Activated gamma-delta T cell treated with Interleukin-2 at 50 U/mL for 16 hours (primary cell): ENCODE results near the gene ATOSA.
A peak's percentile ranks its signal among the peaks of the same experiment; 100 is the strongest.

Source experiments
- DNase-seq: peaks from one replicate; pipeline ENCODE4 v3.0.0-alpha.2; 2020

Gene ATOSA, protein sequence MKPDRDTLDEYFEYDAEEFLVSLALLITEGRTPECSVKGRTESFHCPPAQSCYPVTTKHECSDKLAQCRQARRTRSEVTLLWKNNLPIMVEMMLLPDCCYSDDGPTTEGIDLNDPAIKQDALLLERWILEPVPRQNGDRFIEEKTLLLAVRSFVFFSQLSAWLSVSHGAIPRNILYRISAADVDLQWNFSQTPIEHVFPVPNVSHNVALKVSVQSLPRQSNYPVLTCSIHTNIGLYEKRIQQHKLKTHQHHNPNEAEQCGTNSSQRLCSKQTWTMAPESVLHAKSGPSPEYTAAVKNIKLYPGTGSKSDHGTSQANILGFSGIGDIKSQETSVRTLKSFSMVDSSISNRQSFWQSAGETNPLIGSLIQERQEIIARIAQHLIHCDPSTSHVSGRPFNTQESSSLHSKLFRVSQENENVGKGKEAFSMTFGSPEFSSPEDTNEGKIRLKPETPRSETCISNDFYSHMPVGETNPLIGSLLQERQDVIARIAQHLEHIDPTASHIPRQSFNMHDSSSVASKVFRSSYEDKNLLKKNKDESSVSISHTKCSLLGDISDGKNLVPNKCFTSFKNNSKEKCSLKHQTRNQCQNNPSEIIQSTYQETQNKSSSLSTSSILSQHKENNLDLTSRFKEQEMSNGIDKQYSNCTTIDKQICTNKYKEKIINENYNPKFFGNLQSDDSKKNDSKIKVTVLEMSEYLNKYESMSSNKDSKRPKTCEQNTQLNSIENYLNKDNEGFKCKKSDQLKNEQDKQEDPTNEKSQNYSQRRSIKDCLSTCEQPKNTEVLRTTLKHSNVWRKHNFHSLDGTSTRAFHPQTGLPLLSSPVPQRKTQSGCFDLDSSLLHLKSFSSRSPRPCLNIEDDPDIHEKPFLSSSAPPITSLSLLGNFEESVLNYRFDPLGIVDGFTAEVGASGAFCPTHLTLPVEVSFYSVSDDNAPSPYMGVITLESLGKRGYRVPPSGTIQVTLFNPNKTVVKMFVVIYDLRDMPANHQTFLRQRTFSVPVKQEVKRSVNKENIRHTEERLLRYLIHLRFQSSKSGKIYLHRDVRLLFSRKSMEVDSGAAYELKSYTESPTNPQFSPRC

DNA sequence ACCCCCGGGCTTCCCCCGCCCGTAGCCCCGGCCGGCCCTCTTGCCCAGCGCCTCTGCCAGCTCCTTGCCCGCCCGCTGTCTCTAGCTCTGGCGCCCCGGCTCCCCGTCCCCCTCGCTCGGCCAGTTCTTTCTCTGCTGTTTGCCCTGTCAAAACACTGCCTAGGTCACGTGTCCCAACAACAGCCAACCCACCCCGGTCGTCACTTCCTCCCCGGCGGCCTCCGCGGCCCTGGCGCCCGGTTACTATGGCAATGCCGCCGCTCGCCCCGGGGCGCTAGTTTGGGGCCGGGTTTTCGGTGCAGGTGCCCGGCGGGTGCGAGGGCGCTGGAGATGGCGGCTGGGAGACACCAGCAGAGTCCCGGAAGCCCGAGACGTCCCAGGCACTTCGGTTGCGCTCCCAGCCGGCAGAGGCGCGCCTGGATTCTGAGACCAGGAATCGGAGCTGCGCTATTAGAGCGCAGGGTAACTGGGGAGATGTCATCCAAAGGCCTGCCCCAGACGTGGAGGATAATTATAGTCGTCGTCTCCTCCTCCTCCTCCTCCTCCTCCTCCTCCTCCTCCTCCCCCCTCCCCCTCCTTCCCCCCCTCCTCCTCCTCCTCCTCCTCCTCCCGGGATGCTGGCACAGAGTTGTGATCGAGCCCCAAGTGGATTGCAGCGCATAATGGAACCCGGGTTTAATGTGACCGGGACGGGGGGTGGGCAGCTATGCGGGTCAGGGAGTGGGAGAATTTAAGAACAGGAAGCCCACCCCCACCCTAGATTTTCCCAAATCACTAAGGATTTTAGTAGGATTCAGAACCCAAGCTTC, at the start of gene ATOSA:
Gene ATOSA (minus strand): TSS at position 157 of the 809 bp plus-strand sequence. CDS start 1,367 bp downstream, outside the sequence.
- DNase-seq, result peak; percentile 91

DNA sequence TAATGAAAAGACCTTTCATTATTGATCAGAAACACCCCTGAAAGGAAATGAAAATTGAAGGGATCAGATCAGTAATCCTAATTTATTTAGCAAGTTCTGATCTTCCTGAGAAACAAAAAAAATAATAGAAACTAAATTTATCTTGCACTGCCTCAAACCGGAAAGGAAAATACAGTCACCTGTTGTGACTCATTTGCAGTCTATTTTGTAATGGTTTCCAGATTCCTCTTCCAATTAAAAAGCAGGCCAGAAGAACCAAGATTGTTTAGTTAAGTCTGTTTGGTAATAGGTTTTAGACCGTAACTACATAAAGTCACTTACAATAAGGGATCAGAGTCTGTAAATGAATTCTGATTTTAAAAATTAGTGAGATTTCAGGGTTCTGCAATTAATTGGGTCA, 49.7 kb upstream of the ATOSA start:
- DNase-seq, result no peak

DNA sequence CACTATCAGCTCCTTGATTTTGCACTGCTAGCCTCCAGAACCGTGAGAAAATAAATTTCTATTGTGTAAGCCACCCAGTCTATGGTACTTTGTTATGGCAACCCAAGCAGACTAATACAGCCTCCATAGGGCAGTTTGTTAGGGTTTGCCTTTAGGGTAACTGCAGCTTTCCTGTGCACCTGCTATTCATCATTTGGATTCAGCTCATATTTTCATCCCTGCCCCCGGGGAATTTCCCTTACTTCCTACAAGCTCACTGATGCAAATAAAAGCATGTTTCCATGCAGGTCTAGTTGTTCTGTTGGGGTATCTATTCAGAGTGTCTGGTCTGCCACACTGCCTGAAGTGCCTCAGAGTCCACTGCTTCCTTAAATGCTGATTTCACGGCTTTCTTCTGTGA, 48.6 kb upstream of the ATOSA start:
- DNase-seq, result no peak

DNA sequence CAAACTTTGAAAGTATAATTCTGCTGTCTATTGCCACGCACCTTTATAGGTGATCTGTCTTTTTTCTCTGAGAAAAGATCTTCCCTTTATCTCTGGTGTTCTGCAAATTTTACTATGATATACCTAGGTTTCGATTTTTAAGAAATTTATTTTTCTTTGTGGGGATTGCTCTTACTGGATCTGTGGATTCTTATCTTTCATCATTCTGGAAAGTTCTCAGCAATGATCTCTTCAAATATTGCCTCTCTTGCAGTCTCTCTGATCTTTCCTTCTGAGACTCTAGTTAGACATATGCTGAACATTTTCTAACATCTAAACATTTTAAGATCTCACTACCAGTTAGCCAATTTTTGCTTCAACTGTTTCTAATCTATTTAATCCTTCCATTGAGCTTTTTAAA, 47.0 kb upstream of the ATOSA start:
- no peak for DNase-seq

DNA sequence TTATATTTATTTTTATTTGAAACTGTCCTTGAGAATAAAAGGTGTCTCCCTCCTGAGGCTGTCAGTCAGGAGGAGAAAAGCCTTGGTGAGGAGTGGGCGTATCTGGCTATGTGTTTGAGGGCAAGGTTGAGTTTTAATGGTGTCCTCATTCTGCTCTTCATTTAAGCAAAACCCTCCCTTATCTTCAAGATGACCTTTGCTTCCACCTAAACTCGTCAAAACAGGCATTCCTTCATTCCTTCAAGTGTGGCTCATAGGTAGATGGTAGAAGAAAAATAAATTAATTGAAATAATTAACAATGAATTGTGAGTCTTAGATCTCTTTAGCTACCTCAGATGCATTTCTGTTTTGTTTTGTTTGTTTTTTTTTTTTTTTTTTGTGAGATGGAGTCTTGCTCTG, 39.4 kb upstream of the ATOSA start:
- no peak for DNase-seq

DNA sequence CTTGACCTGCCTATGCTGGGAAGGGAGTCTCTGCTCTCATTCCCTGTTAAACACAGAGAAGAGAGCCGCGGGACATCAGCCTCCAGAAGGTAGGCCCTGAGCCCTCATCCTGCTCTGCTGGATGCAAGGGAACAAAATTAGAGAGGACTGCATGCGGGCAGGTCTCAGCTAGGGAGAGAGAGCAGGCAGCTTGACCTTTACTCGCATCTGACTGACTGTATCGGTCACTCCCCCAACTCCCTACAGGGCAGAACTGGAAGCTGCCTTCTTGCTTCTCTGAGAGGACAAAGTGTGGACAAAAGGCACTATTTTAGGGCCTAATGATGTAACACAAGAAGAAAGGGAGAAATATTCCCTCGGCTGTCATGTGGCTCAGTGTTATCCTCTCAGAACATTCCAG, 38.7 kb upstream of the ATOSA start:
- no peak for DNase-seq

DNA sequence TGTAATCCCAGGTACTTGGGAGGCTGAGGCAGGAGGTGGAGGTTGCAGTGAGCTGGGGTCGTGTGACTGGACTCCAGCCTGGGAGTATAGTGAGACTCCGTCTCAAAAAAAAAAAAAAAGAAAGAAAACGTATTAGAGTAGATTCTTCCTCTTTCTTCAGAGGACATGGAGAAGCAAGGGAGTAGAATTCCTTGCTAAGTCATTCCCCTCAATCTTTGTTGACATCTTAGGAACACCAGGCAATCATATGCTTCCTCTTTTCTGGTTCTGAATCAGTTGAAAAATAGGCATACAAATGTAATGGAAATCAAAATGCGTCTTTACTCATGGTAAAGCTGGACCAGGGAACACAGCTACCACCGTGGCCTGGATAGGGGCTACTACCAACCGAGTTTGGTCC, 38.3 kb upstream of the ATOSA start:
- no peak for DNase-seq

DNA sequence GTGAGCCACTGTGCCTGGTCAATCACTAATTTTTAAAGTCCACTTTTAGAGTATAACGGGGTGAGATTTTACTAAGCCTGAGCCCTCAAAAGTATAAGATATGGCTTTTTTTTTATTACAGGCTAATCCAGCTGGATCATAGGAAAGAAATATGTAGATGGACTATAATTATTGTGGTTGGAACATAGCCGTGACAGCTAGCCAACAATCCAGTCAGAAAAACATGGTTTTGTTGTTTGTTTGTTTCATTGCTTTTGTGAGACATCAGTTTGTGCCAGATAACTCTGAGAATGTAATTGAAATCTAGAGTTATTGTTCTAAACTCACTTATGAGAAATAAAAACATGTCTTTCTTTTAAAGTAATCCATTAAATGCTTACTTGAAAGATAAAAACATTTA, 37.3 kb upstream of the ATOSA start:
- no peak for DNase-seq

DNA sequence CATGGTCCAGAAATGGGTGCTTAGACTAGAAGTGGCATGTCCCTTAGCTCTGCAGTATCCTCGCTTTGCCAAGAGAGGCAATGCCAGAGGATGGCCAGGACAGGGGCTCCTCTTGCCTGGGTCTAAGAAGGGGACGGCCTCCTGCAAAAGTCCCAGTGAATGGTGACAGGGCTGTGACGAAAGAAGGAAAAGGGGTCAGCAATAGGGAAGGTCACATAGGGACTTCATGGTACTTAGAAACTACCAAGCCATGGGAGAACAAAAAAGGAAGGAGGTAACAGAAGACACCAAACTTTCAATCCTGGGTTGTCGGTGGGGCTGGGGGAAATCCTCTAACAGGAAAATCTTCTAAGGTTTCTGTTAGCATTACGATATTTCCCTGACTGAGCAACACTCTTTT, 36.2 kb upstream of the ATOSA start:
- no peak for DNase-seq

DNA sequence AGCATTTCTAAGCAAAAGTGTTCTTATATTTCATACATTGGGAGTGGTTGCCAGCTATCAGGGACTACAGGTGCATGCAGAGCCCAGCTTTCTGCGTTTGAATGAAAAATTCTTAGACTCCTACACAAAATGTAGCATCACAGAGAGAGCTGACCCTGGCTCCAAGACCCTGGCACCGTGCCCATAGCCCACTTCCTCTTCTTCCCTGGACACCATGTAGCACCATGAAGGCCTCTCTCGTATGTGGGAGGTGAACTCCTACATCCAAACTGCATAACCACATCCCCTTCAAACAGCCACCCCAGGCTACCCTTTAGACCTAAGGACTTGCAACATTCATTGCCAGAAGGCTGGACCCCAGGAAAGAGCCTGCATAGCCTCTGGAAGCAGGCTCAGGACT, 35.8 kb upstream of the ATOSA start:
- no peak for DNase-seq

DNA sequence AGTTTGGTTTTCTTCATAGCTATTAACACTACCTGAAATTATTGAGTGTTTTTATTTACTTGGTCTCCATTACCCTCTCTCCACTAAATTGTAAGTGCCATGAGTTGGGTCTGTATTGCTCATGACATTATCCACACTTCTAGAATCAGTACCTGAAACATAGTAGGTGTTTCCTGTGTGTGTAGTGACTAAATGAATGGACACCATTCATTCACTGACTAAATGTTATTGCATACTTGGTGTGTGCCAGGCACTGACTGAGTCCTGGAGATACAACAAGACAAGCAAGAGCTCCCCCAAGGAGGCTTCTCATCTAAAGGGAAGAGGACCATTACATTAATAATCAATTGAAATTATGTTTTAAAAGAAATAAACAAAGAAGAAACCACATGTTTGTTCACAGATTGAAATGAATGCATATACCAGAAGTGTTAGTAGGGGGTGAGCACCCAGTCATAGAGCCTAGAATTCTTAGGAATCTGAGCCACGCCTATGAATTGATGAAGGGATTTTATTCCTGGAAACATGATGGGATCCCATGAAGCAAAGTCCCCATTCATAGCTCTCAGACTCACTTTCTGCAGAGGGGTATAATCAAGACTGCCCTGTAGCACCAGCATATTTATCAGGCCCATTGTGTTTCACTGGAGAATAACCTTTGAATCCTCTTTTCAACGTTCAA, 31.7 kb upstream of the ATOSA start:
- DNase-seq, result no peak

DNA sequence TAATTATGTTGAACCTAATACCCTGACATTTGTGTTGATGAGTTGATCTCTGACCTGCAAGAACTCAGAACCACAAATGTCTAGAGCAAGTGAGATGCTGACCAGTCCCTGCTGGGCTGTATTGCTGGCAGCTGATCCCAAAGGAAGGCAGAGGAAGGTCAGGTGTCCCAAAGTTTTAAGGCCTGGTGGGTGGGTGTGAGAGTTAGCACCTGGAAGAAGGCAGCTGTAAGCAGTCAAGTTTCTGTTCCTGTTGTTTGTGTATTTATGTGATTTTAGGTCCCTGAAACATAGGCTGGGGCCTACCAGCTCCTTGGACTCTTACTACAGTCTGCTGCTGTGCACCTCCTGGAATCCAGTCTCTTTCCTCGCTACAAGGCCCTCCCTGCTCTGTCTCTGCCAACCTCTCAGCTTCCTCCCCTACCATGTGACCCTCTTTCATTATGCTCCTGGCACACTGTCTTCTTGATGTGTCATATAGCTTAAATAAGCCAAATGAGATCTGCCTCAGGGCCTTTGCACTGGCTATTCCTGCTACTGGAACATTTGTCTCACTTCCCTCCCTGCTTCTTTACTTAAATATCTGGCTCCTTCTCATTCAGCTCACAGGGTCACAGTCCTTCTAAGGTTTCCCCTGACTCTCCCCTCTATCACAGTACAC, 31.0 kb upstream of the ATOSA start:
- no peak for DNase-seq

DNA sequence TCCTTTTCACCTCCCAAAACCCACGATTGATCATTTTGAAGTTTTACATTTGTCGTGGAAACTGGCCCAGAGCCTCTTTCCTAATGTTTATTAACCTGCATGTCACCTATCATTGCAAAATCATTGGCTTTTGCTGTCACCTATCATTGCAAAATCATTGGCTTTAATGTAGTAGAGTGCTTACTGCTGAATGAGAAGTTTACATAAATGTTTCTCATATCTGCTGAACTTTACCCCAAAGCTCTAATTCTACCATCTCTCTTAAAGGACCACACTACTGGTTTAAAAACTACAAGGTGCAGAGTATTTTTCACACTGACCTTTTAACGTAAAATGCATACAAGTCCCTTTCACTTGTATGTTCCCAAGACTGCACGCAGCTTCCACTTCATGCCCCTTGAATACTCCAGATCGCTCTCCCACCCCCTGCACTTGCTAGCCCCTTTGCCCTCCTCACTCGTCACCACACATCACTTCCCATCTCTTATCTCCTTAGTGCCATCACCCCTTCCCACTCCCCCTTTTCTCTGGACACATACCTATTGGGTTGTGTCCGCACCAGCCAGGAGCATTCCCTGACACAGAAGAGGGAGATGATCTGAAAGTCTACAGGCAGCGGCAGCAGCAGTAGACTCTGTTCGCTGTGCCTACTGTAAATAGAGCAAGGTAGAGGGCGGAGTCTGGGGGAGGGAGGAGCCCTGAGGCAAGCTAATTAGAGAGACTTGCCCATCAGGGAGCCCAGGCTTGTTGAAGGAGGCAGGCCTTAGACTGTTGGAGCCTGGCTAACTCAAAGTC, 30.2 kb upstream of the ATOSA start:
- DNase-seq, result no peak

DNA sequence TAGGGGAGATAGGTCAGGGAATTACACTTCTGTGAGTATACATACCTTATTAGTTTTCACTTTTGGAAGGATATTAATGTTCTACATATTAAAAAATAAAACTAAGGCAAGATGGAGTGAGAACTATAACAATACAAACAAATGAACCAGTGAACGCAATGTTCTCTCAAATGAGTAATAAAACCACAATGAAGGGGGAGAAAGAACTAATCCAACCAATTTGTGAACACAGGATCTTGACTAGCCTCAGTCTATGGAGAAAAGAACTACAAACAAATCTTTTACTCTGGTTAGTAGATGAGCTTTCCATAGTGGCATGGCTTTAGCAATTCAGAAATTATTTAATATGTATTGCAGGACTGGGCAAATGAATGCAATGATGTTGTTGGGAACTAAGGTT, 26.9 kb upstream of the ATOSA start:
- DNase-seq, result no peak

DNA sequence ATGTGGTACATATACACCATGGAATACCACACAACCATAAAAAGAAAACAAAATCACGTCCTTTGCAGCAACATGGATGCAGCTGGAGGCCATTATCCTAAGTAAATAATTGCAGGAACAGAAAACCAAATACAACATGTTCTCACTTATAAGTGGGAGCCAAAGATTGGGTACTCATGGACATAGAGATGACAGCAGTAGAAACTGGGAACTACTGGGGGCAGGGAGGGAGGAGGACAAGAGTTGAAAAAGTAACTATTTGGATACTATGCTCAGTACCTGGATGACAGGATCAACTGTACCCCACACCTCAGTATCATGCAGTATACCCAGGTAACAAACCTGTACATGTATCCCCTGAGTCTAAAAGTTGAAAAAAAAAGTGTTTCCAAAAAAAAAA, 23.2 kb upstream of the ATOSA start:
- no peak for DNase-seq

DNA sequence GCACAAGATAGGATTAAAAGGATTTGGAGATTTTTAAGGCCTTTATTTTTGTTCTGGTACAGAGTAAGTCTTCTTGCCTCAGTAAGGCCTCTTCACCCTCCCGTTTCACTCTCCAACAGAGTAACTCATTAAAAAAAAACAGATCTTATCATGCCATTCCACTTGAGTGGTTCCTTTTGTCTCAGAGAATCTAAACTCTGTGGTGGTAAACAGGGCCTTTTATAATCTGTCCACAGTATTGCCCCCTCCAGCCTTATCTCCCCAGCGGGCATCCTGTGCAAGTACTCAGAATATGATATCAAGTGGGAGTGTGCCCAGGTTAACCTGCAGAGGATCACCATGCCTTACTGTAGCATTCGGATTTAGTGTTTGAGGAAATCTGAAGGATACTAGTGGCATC, 20.3 kb upstream of the ATOSA start:
- DNase-seq, result no peak

DNA sequence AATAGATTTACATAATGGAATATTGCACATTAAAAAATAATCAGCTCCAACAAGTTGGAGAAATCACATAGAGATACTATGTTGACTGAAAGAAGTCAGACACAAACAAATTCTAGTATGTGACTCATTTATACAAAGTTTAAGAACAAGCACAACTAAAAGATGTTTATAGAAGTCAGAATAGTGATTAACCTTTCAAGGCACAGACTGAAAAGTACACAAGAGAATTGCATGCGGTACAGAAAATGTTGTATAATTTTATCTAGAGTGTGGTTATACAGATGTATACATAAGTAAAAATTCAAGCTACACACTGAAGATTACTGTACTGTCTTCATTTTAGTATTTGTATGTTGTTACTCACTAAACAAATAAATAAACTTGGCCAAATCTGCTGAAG, 19.3 kb upstream of the ATOSA start:
- DNase-seq, result no peak

DNA sequence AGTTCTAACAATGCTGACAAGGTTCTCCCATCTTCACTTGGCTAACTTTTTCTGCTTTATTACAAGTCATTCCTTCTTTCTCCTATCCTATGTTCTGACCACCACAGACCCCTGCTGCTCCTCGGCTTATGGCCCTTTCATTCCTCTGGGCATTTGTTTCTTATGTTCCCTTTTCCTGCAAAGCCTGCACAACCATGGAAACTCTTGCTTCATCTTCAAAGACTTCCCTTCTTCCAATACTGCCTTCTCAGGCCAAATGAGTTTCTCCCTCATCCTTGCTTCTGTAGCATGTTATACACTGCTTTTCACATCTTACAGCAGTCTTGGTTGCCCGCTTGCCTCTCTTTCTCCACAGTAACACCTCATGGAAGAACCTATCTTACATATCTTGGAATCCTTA, 17.9 kb upstream of the ATOSA start:
- no peak for DNase-seq

DNA sequence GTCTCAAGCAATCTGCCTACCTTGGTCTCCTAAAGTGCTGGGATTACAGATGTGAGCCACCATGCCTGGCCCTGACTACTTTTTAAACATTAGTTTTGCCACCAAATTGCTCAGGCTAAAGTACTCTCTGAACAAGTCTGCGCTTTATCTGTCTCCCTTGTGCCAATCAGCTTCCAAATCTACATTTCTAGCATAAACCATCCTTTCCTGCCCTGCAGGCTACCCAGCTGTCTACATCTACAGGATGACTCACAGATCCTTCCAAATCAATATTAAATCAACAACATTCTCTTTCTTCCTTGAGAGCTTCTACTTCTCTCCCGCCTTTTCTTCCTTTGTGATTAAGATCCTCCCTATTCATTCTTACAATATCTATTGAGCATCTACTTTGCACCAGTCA, 16.0 kb upstream of the ATOSA start:
- no peak for DNase-seq

DNA sequence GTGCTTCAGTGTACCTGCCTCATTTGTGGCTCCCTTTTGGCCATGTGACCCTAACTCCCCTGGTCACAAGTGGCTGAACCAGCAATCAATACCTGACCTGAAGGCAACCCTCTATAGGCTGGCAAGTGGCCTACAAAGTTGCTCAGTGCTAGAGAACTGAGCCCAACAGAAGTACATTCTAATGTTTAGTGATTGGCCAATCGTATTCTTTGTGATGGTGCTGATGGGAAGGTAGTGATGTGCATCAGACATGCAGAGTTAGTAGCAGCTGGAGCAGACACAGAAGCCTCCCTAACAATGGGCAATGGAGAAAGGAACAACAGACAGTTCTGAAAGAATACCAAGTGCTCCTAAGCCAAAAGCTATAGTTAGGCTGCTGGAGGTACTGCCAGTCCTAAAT, 10.4 kb upstream of the ATOSA start:
- DNase-seq, result no peak

DNA sequence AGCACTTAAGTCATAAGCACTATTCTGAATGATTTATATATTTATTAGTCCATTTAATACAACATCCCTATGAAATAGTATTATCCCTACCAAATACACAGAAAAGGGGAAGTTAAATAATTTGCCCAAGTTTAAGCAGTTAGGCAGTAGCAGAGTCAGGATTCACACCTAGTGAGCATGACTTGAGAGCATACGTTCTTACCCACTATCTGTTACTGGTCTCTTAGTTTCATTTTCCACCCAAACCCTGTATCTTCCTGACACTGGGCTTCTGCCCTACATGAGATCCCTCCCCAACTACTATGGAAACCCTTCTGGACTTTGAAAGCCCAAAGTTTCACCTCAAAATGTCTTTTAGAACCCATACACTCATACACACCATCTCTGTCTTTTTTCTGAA, 4.4 kb upstream of the ATOSA start:
- no peak for DNase-seq
